K562 (cell line): Measurements from ENCODE around the gene RIMS3. TPM values are rescaled to one million over a fixed set of nuclear protein-coding genes. Genes with fewer than 3 reads are reported as not detected.

ENCODE experiments used
- CBX1 ChIP-seq: sonication (generic); IDR thresholded peaks from 2 replicates; pipeline ENCODE4 v1.6.1; 2016; ENCODE audit warnings: antibody characterized with exemption, low read depth, mild to moderate bottlenecking
- DMBX1 ChIP-seq: fragments of 250-450 bp; sonication (Bioruptor Pico); IDR thresholded peaks from 2 replicates; pipeline ENCODE4 v1.8.0; 2022; ENCODE audit warnings: inconsistent platforms, mild to moderate bottlenecking, moderate library complexity, borderline replicate concordance
- HDAC1 ChIP-seq, 2 experiments: fragments of 450-650 bp; IDR thresholded peaks; 2 replicates each; pipeline ENCODE4 v1.6.1; 2016 to 2017; ENCODE audit warnings: inconsistent platforms in 1 of 2, mild to moderate bottlenecking in 1 of 2, moderate library complexity in 1 of 2
- KLF13 ChIP-seq: fragments of 450-650 bp; IDR thresholded peaks from 2 replicates; pipeline ENCODE4 v1.6.1; 2016; ENCODE audit warnings: missing genetic modification characterization, low read depth, mild to moderate bottlenecking, missing compliant biosample characterization, moderate library complexity, borderline replicate concordance
- MTA3 ChIP-seq: fragments of 450-650 bp; formaldehyde crosslinking; IDR thresholded peaks from 2 replicates; pipeline ENCODE4 v1.6.1; 2017; ENCODE audit warnings: mild to moderate bottlenecking, borderline replicate concordance
- OTX1 ChIP-seq: fragments of 450-650 bp; formaldehyde crosslinking; IDR thresholded peaks from 2 replicates; pipeline ENCODE4 v1.4.0; 2022; ENCODE audit warnings: mild to moderate bottlenecking
- PHF8 ChIP-seq: fragments of 200-600 bp; sonication (generic); IDR thresholded peaks from 2 replicates; pipeline ENCODE4 v1.6.1; 2012; ENCODE audit warnings: mixed run types, mild to moderate bottlenecking, inconsistent platforms, low read length, moderate library complexity, borderline replicate concordance
- RAD21 ChIP-seq, 2 experiments: fragments of 250-450 bp in 1 of 2; fragments of 450-650 bp in 1 of 2; sonication (Bioruptor Pico) in 1 of 2; formaldehyde crosslinking in 1 of 2; IDR thresholded peaks in 1 of 2; conservative IDR thresholded peaks in 1 of 2; 2 replicates each; pipeline versions ENCODE4 v1.4.0 to v1.8.0; 2020 to 2022; ENCODE audit warnings: mild to moderate bottlenecking in 2 of 2, moderate library complexity in 1 of 2
- TOE1 ChIP-seq, 2 experiments: fragments of 450-650 bp in 1 of 2; sonication (generic) in 1 of 2; formaldehyde crosslinking in 1 of 2; IDR thresholded peaks; 2 replicates each; pipeline versions ENCODE4 v1.7.1 to v1.8.0; 2016 to 2022; ENCODE audit warnings: borderline replicate concordance in 2 of 2, mild to moderate bottlenecking in 2 of 2, antibody characterized with exemption in 1 of 2, inconsistent platforms in 1 of 2, low read depth in 1 of 2, missing genetic modification reagents in 1 of 2, moderate library complexity in 1 of 2
- ZNF165 ChIP-seq: fragments of 250-450 bp; sonication (Bioruptor Pico); IDR thresholded peaks from 2 replicates; pipeline ENCODE4 v1.4.0; 2020; ENCODE audit warnings: borderline replicate concordance
- polyA plus RNA-seq, 8 experiments: library from polyadenylated mRNA; depleted of rRNA in 4 of 8; stranded (reverse) in 5 of 8; unstranded in 3 of 8; fragments of >200 nt; fragmentation: Nextera tagmentation in 2 of 8; fragmentation: Illumina TruSeq in 1 of 8; extraction: Ambion mirVana in 2 of 8; extraction: Trizol in 1 of 8; gene quantifications; 2 replicates each; pipeline versions ENCODE4 v1.2.1 to v1.2.3, GENCODE V29; 2011 to 2014; ENCODE audit warnings: inconsistent platforms in 1 of 8, missing spikeins in 1 of 8
- total RNA-seq, 7 experiments: library from RNA; depleted of rRNA in 6 of 7; stranded (reverse); fragments of >200 nt in 6 of 7; fragmentation: Illumina TruSeq in 2 of 7; extraction: Trizol in 2 of 7; gene quantifications; 2 replicates each; pipeline versions ENCODE4 v1.2.1 to v1.2.3, GENCODE V29; 2011 to 2021; ENCODE audit warnings: low replicate concordance in 1 of 7
- TF ChIP-seq, protein P1 (sequence below): fragments of 450-650 bp; IDR thresholded peaks from 2 replicates; pipeline ENCODE4 v1.6.1; 2018; ENCODE audit not compliant: partially characterized antibody
- TF ChIP-seq, protein P2 (sequence below): sonication (generic); formaldehyde crosslinking; IDR thresholded peaks from 2 replicates; pipeline ENCODE4 v1.9.0; 2022; ENCODE audit warnings: mild to moderate bottlenecking, missing genetic modification reagents
- TF ChIP-seq, protein P3 (sequence below): fragments of 450-650 bp; IDR thresholded peaks from 2 replicates; pipeline ENCODE4 v1.6.1; 2016; ENCODE audit warnings: missing biosample characterization, missing genetic modification characterization

RIMS3 gene
- total and polyA plus RNA-seq, 9 of the 15 experiments (the other 6 are each of a cell fraction or from before 2014, with no cell fraction given): 0.06 to 1.2 (median 0.59) TPM

DNA sequence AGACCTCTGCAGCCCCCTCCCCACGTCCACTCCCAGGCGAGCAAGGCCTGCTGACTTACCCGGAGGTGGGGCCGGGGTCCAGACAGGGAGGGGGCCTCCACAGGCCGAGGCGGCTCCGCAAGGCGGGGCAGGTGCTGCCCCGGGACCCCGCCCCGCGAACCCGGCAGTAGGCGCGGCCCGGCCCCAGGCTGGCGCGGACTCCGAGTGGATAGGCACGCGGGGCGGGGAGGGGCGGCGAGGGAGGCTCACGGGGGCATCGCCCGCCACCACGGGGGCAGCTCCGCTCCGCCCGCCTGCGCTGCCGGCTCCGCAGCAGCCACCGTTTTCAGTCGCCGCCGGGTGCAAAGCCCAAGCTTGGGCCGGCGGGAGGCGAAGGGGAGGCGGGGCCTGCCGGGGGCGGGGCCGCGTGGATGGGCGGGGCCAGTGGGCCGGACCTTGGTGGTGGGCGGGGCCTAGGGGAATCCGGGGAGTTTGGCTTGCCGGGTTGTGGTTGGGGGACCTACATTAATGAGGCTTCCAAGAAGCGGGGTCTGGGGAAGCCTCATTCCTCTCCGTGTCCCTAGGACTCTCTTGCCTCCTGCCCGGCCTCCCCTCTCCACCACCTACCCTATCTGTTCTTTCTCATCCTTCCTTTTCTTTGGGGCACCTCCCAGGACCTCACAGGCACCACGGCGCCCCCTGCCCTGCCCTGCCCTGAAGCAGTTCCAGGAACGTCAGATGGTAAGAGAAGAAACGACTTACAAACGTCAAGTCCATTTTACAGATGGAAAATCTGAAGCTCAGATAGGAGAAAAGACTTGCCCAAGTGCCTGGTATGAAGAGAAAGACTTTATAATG, at the start of gene RIMS3 (continued):
- TF ChIP-seq, protein P1, sequence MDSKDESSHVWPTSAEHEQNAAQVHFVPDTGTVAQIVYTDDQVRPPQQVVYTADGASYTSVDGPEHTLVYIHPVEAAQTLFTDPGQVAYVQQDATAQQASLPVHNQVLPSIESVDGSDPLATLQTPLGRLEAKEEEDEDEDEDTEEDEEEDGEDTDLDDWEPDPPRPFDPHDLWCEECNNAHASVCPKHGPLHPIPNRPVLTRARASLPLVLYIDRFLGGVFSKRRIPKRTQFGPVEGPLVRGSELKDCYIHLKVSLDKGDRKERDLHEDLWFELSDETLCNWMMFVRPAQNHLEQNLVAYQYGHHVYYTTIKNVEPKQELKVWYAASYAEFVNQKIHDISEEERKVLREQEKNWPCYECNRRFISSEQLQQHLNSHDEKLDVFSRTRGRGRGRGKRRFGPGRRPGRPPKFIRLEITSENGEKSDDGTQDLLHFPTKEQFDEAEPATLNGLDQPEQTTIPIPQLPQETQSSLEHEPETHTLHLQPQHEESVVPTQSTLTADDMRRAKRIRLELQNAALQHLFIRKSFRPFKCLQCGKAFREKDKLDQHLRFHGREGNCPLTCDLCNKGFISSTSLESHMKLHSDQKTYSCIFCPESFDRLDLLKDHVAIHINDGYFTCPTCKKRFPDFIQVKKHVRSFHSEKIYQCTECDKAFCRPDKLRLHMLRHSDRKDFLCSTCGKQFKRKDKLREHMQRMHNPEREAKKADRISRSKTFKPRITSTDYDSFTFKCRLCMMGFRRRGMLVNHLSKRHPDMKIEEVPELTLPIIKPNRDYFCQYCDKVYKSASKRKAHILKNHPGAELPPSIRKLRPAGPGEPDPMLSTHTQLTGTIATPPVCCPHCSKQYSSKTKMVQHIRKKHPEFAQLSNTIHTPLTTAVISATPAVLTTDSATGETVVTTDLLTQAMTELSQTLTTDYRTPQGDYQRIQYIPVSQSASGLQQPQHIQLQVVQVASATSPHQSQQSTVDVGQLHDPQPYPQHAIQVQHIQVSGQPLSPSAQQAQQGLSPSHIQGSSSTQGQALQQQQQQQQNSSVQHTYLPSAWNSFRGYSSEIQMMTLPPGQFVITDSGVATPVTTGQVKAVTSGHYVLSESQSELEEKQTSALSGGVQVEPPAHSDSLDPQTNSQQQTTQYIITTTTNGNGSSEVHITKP: peak; percentile 48
- TF ChIP-seq, protein P2, sequence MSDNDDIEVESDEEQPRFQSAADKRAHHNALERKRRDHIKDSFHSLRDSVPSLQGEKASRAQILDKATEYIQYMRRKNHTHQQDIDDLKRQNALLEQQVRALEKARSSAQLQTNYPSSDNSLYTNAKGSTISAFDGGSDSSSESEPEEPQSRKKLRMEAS (CRISPR knock-in tag): peak; percentile 33; the same call in 1 of the 2 replicates
- TF ChIP-seq DMBX1 (CRISPR knock-in tag): no peak
- peak; percentile 67; the same call in 1 of the 2 replicates for TF ChIP-seq TOE1 (IDR thresholded peaks at IDR 0.05; ENCODE audit: borderline replicate concordance)
- TF ChIP-seq TOE1 (CRISPR knock-in tag; IDR thresholded peaks at IDR 0.05; ENCODE audit: borderline replicate concordance, low read depth): no peak
- TF ChIP-seq HDAC1 (IDR thresholded peaks at IDR 0.05): peak in 1 of 2 experiments; percentile 39; a peak in 2 of 4 replicates
- TF ChIP-seq RAD21 (CRISPR knock-in tag; conservative IDR thresholded peaks at IDR 0.05 in 1 of 2, IDR thresholded peaks at IDR 0.05 in 1 of 2): peak; percentile 48 to 51; a peak in 3 of 4 replicates
- TF ChIP-seq KLF13: no peak
- TF ChIP-seq OTX1 (CRISPR knock-in tag): 0 out of 2 replicates have a peak, but pooled peaks have one; percentile 64
- TF ChIP-seq MTA3: peak; percentile 58; the same call in 1 of the 2 replicates
- TF ChIP-seq PHF8: peak; percentile 53; the same call in 1 of the 2 replicates
- TF ChIP-seq, protein P3, sequence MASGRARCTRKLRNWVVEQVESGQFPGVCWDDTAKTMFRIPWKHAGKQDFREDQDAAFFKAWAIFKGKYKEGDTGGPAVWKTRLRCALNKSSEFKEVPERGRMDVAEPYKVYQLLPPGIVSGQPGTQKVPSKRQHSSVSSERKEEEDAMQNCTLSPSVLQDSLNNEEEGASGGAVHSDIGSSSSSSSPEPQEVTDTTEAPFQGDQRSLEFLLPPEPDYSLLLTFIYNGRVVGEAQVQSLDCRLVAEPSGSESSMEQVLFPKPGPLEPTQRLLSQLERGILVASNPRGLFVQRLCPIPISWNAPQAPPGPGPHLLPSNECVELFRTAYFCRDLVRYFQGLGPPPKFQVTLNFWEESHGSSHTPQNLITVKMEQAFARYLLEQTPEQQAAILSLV (tag): no peak
- TF ChIP-seq CBX1: 0 out of 2 replicates have a peak, but pooled peaks have one; percentile 29
- peak; percentile 19; the same call in 1 of the 2 replicates for TF ChIP-seq ZNF165 (CRISPR knock-in tag)
- TF ChIP-seq, all 486 proteins: peak for 55
